ENCODE measurements around the gene USP33.

GRCh38 chr1:77672374-77672773 is 87.3 kb downstream of the USP33 start:
- TF ChIP-seq POLR2A (IDR thresholded peaks at IDR 0.05): no peak
- TF ChIP-seq, protein P1, sequence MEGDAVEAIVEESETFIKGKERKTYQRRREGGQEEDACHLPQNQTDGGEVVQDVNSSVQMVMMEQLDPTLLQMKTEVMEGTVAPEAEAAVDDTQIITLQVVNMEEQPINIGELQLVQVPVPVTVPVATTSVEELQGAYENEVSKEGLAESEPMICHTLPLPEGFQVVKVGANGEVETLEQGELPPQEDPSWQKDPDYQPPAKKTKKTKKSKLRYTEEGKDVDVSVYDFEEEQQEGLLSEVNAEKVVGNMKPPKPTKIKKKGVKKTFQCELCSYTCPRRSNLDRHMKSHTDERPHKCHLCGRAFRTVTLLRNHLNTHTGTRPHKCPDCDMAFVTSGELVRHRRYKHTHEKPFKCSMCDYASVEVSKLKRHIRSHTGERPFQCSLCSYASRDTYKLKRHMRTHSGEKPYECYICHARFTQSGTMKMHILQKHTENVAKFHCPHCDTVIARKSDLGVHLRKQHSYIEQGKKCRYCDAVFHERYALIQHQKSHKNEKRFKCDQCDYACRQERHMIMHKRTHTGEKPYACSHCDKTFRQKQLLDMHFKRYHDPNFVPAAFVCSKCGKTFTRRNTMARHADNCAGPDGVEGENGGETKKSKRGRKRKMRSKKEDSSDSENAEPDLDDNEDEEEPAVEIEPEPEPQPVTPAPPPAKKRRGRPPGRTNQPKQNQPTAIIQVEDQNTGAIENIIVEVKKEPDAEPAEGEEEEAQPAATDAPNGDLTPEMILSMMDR (IDR thresholded peaks at IDR 0.05): no peak
- TF ChIP-seq POLR2AphosphoS5 (IDR thresholded peaks at IDR 0.05; ENCODE audit: insufficient read depth in 1 of 2, low read depth in 1 of 2): no peak
